ENCODE results near the gene SLC44A5.

DNA sequence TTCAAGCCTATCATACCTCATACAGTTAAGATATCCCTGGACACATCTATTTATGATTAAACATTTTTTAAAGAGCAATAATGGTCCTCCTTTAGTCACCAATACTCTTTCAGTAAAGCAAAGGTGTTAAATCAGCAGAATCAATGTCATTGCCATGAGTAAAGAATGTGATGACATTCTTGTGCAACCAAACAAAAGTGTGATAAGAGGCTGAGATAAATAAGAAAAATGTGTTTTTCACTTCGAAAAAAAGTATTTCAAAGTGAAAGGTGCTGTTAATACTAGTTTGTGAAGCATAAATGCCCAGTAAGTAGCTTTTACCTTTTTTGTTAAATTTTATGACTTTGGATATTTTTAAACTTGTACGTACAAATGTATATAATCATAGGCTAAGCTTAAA, 8.4 kb downstream of the SLC44A5 start:
- TF ChIP-seq POLR2A (IDR thresholded peaks at IDR 0.05; ENCODE audit: low read length): no peak
- no peak for TF ChIP-seq GATA1 (IDR thresholded peaks at IDR 0.05; ENCODE audit: low read depth, low read length)

Data from erythroblast (primary cell).